ENCODE data around the gene TAF3.

Gene TAF3

GRCh38 chr10:8004469-8005000 is 186.2 kb downstream of the TAF3 start:
- Histone ChIP-seq H3K4me3 (ENCODE audit: control insufficient read depth in 1 of 7, extremely low read depth in 1 of 7, insufficient read depth in 4 of 7, low read depth in 2 of 7, low read length in 6 of 7) (no peak overlapping the region), H3K27me3 (replicated peaks in 2 of 5; ENCODE audit: control insufficient read depth in 4 of 5, insufficient read depth in 5 of 5, low read length in 4 of 5) (no peaks in the 10 kb centered on the region), H3K27ac (ENCODE audit: insufficient read depth in 1 of 2, low read depth in 1 of 2, low read length in 2 of 2, poor library complexity in 1 of 2, severe bottlenecking in 2 of 2) (no peak overlapping the region), H3K4me1 (ENCODE audit: control extremely low read depth in 1 of 4, control insufficient read depth in 4 of 4, insufficient read depth in 4 of 4, low read length in 3 of 4) (no peaks in the 10 kb centered on the region), H3K36me3 (ENCODE audit: control insufficient read depth in 4 of 4, insufficient read depth in 4 of 4, low read length in 3 of 4) (peaks cover 0 to 19% (median 6%) of the 10 kb centered on the region in 4 experiments), H3K9me3 (ENCODE audit: control extremely low read depth in 1 of 5, control insufficient read depth in 4 of 5, insufficient read depth in 2 of 5, low read depth in 1 of 5, low read length in 4 of 5) (peaks cover 0 to 28% (median 3%) of the 10 kb centered on the region in 5 experiments)
- ChIA-PET POLR2A (no interaction called here), CTCF (interaction anchor here (1.1 to 1.2 kb wide), 2 partner anchors 18 to 27 kb away, joined by 3 read pairs; no protein-coding TSS in a partner anchor)
- DNase-seq = no peak
- no CpG with 5 or more reads among the region's 2 CpGs for WGBS (ENCODE audit: insufficient coverage)

DNA sequence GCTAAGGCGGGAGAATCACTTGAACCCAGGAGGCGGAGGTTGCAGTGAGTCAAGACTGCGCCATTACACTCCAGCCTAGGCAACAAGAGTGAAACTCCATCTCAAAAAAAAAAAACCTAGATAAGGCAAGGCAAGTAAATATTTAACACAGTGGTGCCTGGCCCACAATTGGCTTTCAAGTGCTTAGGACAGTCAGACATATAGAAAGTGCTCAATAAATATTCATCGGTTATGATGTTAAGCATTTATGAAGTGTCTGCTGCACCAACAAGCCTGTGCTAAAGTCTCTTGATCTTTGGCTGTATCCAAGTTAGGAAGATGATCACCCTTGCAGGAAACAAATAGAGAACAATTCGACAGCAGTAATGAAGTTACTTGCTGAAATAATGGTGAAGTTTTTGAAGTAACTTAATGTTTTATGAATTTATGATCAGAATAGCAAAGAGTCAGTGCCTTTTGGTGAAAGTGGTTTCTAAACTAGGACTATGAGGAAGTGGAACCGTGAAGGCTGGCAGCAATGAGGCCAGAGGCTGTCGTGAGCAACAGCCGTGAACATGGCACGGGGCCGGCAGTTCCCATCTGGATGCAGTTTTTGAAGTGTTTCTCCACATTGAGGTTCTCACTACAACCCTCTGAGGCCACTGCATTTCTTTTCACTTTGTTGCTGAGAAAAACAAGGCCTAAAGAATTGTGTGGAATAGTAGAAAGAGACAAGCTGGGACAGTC is 188.1 kb downstream of the TAF3 start:
- DNase-seq = no peak
- no peak overlapping the region for H3K4me3 ChIP-seq (ENCODE audit: control insufficient read depth in 1 of 7, extremely low read depth in 1 of 7, insufficient read depth in 4 of 7, low read depth in 2 of 7, low read length in 6 of 7)
- H3K9me3 ChIP-seq (ENCODE audit: control extremely low read depth in 1 of 5, control insufficient read depth in 4 of 5, insufficient read depth in 2 of 5, low read depth in 1 of 5, low read length in 4 of 5) = peaks cover 0 to 25% (median 3%) of the 10 kb centered on the region in 5 experiments
- POLR2A ChIA-PET = no interaction called here
- 100% methylated on average over 7 of the region's 10 CpGs for WGBS (ENCODE audit: insufficient coverage)
- peaks cover 4 to 30% (median 14%) of the 10 kb centered on the region in 4 experiments for H3K36me3 ChIP-seq (ENCODE audit: control insufficient read depth in 4 of 4, insufficient read depth in 4 of 4, low read length in 3 of 4)
- H3K4me1 ChIP-seq (ENCODE audit: control extremely low read depth in 1 of 4, control insufficient read depth in 4 of 4, insufficient read depth in 4 of 4, low read length in 3 of 4) = no peaks in the 10 kb centered on the region
- CTCF ChIA-PET = no interaction called here
- H3K27ac ChIP-seq (ENCODE audit: insufficient read depth in 1 of 2, low read depth in 1 of 2, low read length in 2 of 2, poor library complexity in 1 of 2, severe bottlenecking in 2 of 2) = no peak overlapping the region
- no peaks in the 10 kb centered on the region for H3K27me3 ChIP-seq (replicated peaks in 2 of 5; ENCODE audit: control insufficient read depth in 4 of 5, insufficient read depth in 5 of 5, low read length in 4 of 5)

GRCh38 chr10:8009031-8009430 is 190.7 kb downstream of the TAF3 start:
- POLR2A ChIA-PET = no interaction called here

DNA sequence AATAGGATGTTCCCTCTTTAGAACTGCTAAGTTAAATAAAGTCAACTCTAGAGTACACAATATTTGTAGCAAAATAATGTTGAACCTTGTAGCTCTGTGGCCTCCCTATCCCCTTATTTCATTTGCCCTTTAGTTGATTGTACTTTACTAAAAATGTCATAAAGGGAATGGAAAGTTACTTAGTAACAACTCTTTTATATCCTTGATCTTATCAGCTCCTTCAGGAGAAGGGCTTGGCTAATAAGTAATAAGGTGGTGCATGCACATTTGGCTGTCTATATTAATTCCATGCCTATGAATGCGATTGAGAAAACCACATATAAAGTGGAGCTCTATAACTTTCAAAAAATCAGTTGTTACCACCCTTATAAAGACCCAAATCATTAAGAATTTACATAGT is 194.7 kb downstream of the TAF3 start:
- Histone ChIP-seq H3K27me3 (replicated peaks in 2 of 5; ENCODE audit: control insufficient read depth in 4 of 5, insufficient read depth in 5 of 5, low read length in 4 of 5) (no peaks in the 10 kb centered on the region), H3K36me3 (ENCODE audit: control insufficient read depth in 4 of 4, insufficient read depth in 4 of 4, low read length in 3 of 4) (peaks cover 4 to 33% (median 17%) of the 10 kb centered on the region in 4 experiments), H3K4me1 (ENCODE audit: control extremely low read depth in 1 of 4, control insufficient read depth in 4 of 4, insufficient read depth in 4 of 4, low read length in 3 of 4) (no peaks in the 10 kb centered on the region), H3K4me3 (ENCODE audit: control insufficient read depth in 1 of 7, extremely low read depth in 1 of 7, insufficient read depth in 4 of 7, low read depth in 2 of 7, low read length in 6 of 7) (no peak overlapping the region), H3K27ac (ENCODE audit: insufficient read depth in 1 of 2, low read depth in 1 of 2, low read length in 2 of 2, poor library complexity in 1 of 2, severe bottlenecking in 2 of 2) (no peak overlapping the region), H3K9me3 (ENCODE audit: control extremely low read depth in 1 of 5, control insufficient read depth in 4 of 5, insufficient read depth in 2 of 5, low read depth in 1 of 5, low read length in 4 of 5) (no peaks in the 10 kb centered on the region)
- ChIA-PET CTCF (interaction anchor here (0.6 to 1.3 kb wide), 2 partner anchors 17 to 1703 kb away, joined by 3 read pairs; no protein-coding TSS in a partner anchor), POLR2A (no interaction called here)
- WGBS (ENCODE audit: insufficient coverage) = no CpG with 5 or more reads among the region's 1 CpG
- no peak for DNase-seq

More at GRCh38 chr10:8009031-8009430, 190.7 kb downstream of the TAF3 start:
- Histone ChIP-seq H3K4me3 (ENCODE audit: control insufficient read depth in 1 of 7, extremely low read depth in 1 of 7, insufficient read depth in 4 of 7, low read depth in 2 of 7, low read length in 6 of 7) (no peak overlapping the region), H3K36me3 (ENCODE audit: control insufficient read depth in 4 of 4, insufficient read depth in 4 of 4, low read length in 3 of 4) (peaks cover 4 to 25% (median 16%) of the 10 kb centered on the region in 4 experiments), H3K27ac (ENCODE audit: insufficient read depth in 1 of 2, low read depth in 1 of 2, low read length in 2 of 2, poor library complexity in 1 of 2, severe bottlenecking in 2 of 2) (no peak overlapping the region), H3K4me1 (ENCODE audit: control extremely low read depth in 1 of 4, control insufficient read depth in 4 of 4, insufficient read depth in 4 of 4, low read length in 3 of 4) (no peaks in the 10 kb centered on the region), H3K9me3 (ENCODE audit: control extremely low read depth in 1 of 5, control insufficient read depth in 4 of 5, insufficient read depth in 2 of 5, low read depth in 1 of 5, low read length in 4 of 5) (peaks cover 0 to 15% (median 2%) of the 10 kb centered on the region in 5 experiments), H3K27me3 (replicated peaks in 2 of 5; ENCODE audit: control insufficient read depth in 4 of 5, insufficient read depth in 5 of 5, low read length in 4 of 5) (no peaks in the 10 kb centered on the region)
- DNase-seq = no peak
- WGBS (ENCODE audit: insufficient coverage) = 98% methylated on average over 19 of the region's 38 CpGs
- CTCF ChIA-PET = no interaction called here

DNA sequence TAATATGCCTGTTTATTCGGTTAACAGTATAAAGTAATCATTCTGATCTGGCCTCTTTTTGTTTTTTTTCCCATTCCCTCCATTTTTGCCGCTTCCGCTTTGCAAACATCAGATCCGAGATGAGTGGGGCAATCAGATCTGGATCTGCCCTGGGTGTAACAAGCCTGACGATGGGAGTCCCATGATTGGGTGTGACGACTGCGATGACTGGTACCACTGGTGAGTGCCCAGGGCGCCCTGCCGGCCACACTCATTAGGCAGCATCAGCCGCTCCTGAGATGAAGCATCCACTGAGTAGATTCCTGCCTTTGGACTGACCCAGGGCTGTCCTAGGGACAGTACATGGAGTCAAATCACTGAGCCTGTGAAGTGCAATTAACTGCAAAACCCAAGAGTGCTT is 195.3 kb downstream of the TAF3 start:
- ChIA-PET POLR2A (no interaction called here), CTCF (interaction anchor here (1.3 kb wide), 1 partner anchor 17 kb away, joined by 3 read pairs; no protein-coding TSS in a partner anchor)
- no peaks in the 10 kb centered on the region for H3K9me3 ChIP-seq (ENCODE audit: control extremely low read depth in 1 of 5, control insufficient read depth in 4 of 5, insufficient read depth in 2 of 5, low read depth in 1 of 5, low read length in 4 of 5)
- no peaks in the 10 kb centered on the region for H3K4me1 ChIP-seq (ENCODE audit: control extremely low read depth in 1 of 4, control insufficient read depth in 4 of 4, insufficient read depth in 4 of 4, low read length in 3 of 4)
- H3K27me3 ChIP-seq (replicated peaks in 2 of 5; ENCODE audit: control insufficient read depth in 4 of 5, insufficient read depth in 5 of 5, low read length in 4 of 5) = no peaks in the 10 kb centered on the region
- no peak overlapping the region for H3K27ac ChIP-seq (ENCODE audit: insufficient read depth in 1 of 2, low read depth in 1 of 2, low read length in 2 of 2, poor library complexity in 1 of 2, severe bottlenecking in 2 of 2)
- no peak overlapping the region for H3K4me3 ChIP-seq (ENCODE audit: control insufficient read depth in 1 of 7, extremely low read depth in 1 of 7, insufficient read depth in 4 of 7, low read depth in 2 of 7, low read length in 6 of 7)
- WGBS (ENCODE audit: insufficient coverage) = 99% methylated on average over 9 of the region's 10 CpGs
- peaks cover 4 to 31% (median 17%) of the 10 kb centered on the region in 4 experiments for H3K36me3 ChIP-seq (ENCODE audit: control insufficient read depth in 4 of 4, insufficient read depth in 4 of 4, low read length in 3 of 4)
- DNase-seq = no peak

DNA sequence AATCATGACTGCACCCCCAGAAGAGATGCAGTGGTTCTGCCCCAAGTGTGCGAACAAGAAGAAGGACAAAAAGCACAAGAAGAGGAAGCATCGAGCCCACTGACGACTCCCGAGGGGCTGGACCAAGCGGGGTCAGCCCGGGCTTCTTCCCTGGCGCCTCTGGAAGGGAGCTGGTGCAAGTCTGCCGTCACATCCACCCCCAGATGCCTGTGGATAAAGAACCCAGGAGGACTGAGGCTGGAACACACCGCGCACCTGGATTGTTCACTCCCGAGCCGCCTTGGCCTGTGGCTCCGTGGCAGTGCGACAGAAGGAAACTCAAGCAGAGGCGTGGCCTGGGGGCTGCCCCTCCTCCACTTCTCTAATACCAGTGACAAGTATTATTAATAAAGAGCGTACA is 196.3 kb downstream of the TAF3 start:
- Histone ChIP-seq H3K36me3 (ENCODE audit: control insufficient read depth in 4 of 4, insufficient read depth in 4 of 4, low read length in 3 of 4) (peaks cover 4 to 25% (median 11%) of the 10 kb centered on the region in 4 experiments), H3K27ac (ENCODE audit: insufficient read depth in 1 of 2, low read depth in 1 of 2, low read length in 2 of 2, poor library complexity in 1 of 2, severe bottlenecking in 2 of 2) (no peak overlapping the region), H3K4me3 (ENCODE audit: control insufficient read depth in 1 of 7, extremely low read depth in 1 of 7, insufficient read depth in 4 of 7, low read depth in 2 of 7, low read length in 6 of 7) (no peak overlapping the region), H3K27me3 (replicated peaks in 2 of 5; ENCODE audit: control insufficient read depth in 4 of 5, insufficient read depth in 5 of 5, low read length in 4 of 5) (no peaks in the 10 kb centered on the region), H3K4me1 (ENCODE audit: control extremely low read depth in 1 of 4, control insufficient read depth in 4 of 4, insufficient read depth in 4 of 4, low read length in 3 of 4) (no peaks in the 10 kb centered on the region), H3K9me3 (ENCODE audit: control extremely low read depth in 1 of 5, control insufficient read depth in 4 of 5, insufficient read depth in 2 of 5, low read depth in 1 of 5, low read length in 4 of 5) (no peaks in the 10 kb centered on the region)
- no peak for DNase-seq
- ChIA-PET CTCF (no interaction called here), POLR2A (interaction anchor here (0.6 kb wide), 1 partner anchor 1275 kb away, joined by 3 read pairs; no protein-coding TSS in a partner anchor)
- 98% methylated on average over 10 of the region's 16 CpGs for WGBS (ENCODE audit: insufficient coverage)

- no peak for DNase-seq
- WGBS (ENCODE audit: insufficient coverage) = 80% methylated on average over 4 of the region's 6 CpGs
These were observed 199.0 kb downstream of the TAF3 start for GRCh38 chr10:8017277-8017676.

More at GRCh38 chr10:8017277-8017676, 199.0 kb downstream of the TAF3 start:
- POLR2A ChIA-PET = no interaction called here
- Histone ChIP-seq H3K27ac (ENCODE audit: insufficient read depth in 1 of 2, low read depth in 1 of 2, low read length in 2 of 2, poor library complexity in 1 of 2, severe bottlenecking in 2 of 2) (no peak overlapping the region), H3K4me1 (ENCODE audit: control extremely low read depth in 1 of 4, control insufficient read depth in 4 of 4, insufficient read depth in 4 of 4, low read length in 3 of 4) (no peaks in the 10 kb centered on the region), H3K27me3 (replicated peaks in 2 of 5; ENCODE audit: control insufficient read depth in 4 of 5, insufficient read depth in 5 of 5, low read length in 4 of 5) (no peaks in the 10 kb centered on the region), H3K9me3 (ENCODE audit: control extremely low read depth in 1 of 5, control insufficient read depth in 4 of 5, insufficient read depth in 2 of 5, low read depth in 1 of 5, low read length in 4 of 5) (no peaks in the 10 kb centered on the region), H3K36me3 (ENCODE audit: control insufficient read depth in 4 of 4, insufficient read depth in 4 of 4, low read length in 3 of 4) (peaks cover 0 to 13% (median 3%) of the 10 kb centered on the region in 4 experiments), H3K4me3 (ENCODE audit: control insufficient read depth in 1 of 7, extremely low read depth in 1 of 7, insufficient read depth in 4 of 7, low read depth in 2 of 7, low read length in 6 of 7) (no peak overlapping the region)
- CTCF ChIA-PET = no interaction called here
